Stimulated activated CD4-positive, alpha-beta T cell treated with anti-CD3 and anti-CD28 coated beads, Interleukin-1b, Interleukin-23, amount 100 ng/mL, for 24 hours (primary cell): Measurements from ENCODE around the gene DNMT3L.
"Not testable (repeated sequence)": the region's sequence is repeated elsewhere in the genome, so short reads cannot be mapped to it uniquely, and the experiment has no call there.

Source experiments
- DNase-seq, 4 experiments: peaks; one replicate each; pipeline ENCODE4 v3.0.0-alpha.2; 2020; ENCODE audit warnings: low read depth in 4 of 4, low spot score in 1 of 4

The DNMT3L gene

GRCh38 chr21:44199448-44199847 lies 62.2 kb downstream of the DNMT3L start:
- no peak for DNase-seq

GRCh38 chr21:44197156-44197516 lies 64.6 kb downstream of the DNMT3L start:
- DNase-seq = not testable (repeated sequence)
